ENCODE data around the gene WAC.

Gene WAC

GRCh38 chr10:28533186-28533564 is 257 bp downstream of the WAC start:
- DNase-seq: no peak

- DNase-seq: peak; percentile 46 to 70 (median 58)
Measured at GRCh38 chr10:28533571-28534304, 820 bp downstream of the WAC start.

- no peak for DNase-seq
Measured at GRCh38 chr10:28535846-28536245, 2.9 kb downstream of the WAC start.

- no peak for DNase-seq
Measured at GRCh38 chr10:28538595-28538994, 5.7 kb downstream of the WAC start.

- no peak for DNase-seq
Measured at GRCh38 chr10:28540145-28540544, 7.2 kb downstream of the WAC start.

GRCh38 chr10:28541717-28542365 is 8.9 kb downstream of the WAC start:
- no peak for DNase-seq

- no peak for DNase-seq
Measured at GRCh38 chr10:28542728-28543127, 9.8 kb downstream of the WAC start.

- no peak for DNase-seq
Measured at GRCh38 chr10:28544058-28544457, 11.1 kb downstream of the WAC start.

GRCh38 chr10:28545967-28546644 is 13.2 kb downstream of the WAC start:
- peak in 1 of 6 experiments; percentile 7 for DNase-seq

GRCh38 chr10:28548781-28549498 is 16.0 kb downstream of the WAC start:
- no peak for DNase-seq

GRCh38 chr10:28551086-28551485 is 18.2 kb downstream of the WAC start:
- no peak for DNase-seq

GRCh38 chr10:28552775-28553174 is 19.9 kb downstream of the WAC start:
- DNase-seq: no peak

GRCh38 chr10:28554009-28554408 is 21.1 kb downstream of the WAC start:
- no peak for DNase-seq

- no peak for DNase-seq
Measured at GRCh38 chr10:28554952-28555351, 22.0 kb downstream of the WAC start.

- DNase-seq: no peak
Measured at GRCh38 chr10:28555358-28555757, 22.4 kb downstream of the WAC start.

GRCh38 chr10:28556142-28556541 is 23.2 kb downstream of the WAC start:
- no peak for DNase-seq

- DNase-seq: no peak
Measured at GRCh38 chr10:28558186-28558585, 25.3 kb downstream of the WAC start.

GRCh38 chr10:28558923-28559508 is 26.1 kb downstream of the WAC start:
- no peak for DNase-seq

GRCh38 chr10:28559618-28560017 is 26.7 kb downstream of the WAC start:
- DNase-seq: no peak

GRCh38 chr10:28560617-28561016 is 27.7 kb downstream of the WAC start:
- no peak for DNase-seq

- DNase-seq: no peak
Measured at GRCh38 chr10:28561531-28561930, 28.6 kb downstream of the WAC start.

- DNase-seq: no peak
Measured at GRCh38 chr10:28564905-28565304, 32.0 kb downstream of the WAC start.

- DNase-seq: no peak
Measured at GRCh38 chr10:28566458-28567015, 33.6 kb downstream of the WAC start.
